Middle frontal gyrus (tissue), 1 donor: ENCODE data around the gene CDC42EP2.

Experiments used
- DNase-seq: peaks from one replicate; pipeline ENCODE4 v3.0.0-alpha.2; 2015; ENCODE audit warnings: low spot score; ENCODE audit errors: extremely low spot score

The CDC42EP2 gene

DNA sequence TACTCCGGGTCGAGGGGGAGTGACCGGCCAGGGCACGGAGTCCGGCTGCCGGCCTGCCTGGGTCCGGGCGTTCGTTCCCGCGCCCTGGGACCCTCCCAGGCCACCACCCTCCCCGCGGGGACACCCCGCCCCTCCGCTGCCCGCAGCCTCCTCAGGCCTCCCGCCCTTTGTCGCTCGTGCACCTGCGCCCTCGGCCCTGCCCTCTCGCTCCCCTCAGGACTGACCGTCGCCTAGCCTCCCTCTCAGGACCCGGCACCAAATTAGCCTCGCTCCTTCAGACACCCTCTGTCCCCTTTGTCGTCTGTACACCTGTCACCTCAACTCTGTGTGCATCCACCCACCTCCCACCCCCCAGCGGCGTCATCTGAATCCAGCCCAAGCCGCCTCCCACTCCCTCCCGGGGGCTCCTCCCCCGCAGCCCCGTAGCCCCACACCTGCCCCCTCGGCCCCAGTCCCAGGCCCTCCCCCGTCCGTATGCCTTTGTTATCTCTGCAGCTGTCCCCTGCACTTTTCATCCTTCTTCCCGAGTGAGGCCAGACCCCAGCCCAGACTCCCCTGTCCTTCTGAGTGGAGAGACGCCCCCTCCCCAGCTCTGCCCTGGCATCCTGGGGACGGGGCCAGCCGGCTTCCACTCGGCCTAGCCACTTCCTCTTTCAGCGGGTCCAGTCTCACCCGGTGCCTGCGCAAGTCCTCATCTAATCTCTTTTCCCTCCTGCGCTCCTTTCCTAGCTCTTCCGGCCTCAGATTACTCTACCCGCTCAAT lies 40.5 kb downstream of the CDC42EP2 start:
- no peak for DNase-seq

DNA sequence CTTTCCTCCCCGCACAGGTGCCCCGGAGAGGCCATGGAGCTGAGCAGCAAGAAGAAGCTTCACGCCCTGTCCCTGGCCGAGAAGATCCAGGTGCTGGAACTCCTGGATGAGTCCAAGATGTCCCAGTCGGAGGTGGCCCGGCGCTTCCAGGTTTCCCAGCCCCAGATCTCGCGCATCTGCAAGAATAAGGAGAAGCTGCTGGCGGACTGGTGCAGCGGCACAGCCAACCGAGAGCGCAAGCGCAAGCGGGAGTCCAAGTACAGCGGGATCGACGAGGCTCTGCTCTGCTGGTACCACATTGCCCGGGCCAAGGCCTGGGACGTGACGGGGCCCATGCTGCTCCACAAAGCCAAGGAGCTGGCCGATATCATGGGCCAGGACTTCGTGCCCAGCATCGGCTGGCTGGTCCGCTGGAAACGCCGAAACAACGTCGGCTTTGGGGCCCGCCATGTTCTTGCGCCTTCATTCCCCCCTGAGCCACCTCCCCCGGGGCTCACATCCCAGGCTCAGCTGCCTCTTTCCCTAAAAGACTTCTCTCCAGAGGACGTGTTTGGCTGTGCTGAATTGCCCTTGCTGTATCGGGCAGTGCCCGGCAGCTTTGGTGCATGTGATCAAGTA lies 41.2 kb downstream of the CDC42EP2 start:
- no peak for DNase-seq

DNA sequence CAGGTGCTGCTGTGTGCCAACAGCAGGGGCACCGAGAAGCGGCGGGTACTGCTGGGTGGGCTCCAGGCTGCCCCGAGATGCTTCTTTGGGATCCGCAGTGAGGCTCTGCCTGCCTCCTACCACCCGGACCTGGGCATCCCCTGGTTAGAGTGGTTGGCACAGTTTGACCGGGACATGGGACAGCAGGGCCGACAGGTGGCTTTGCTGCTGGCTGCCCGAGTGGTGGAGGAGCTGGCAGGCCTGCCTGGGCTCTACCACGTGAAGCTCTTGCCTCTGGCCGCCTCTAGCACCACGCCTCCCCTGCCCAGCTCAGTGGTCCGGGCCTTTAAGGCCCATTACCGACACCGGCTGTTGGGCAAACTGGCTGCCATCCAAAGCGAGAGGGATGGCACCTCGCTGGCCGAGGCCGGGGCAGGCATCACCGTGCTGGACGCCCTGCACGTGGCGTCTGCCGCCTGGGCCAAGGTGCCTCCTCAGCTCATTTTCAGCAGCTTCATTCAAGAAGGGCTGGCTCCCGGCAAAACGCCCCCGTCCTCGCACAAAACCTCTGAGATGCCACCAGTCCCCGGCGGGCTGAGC lies 41.8 kb downstream of the CDC42EP2 start:
- no peak for DNase-seq

DNA sequence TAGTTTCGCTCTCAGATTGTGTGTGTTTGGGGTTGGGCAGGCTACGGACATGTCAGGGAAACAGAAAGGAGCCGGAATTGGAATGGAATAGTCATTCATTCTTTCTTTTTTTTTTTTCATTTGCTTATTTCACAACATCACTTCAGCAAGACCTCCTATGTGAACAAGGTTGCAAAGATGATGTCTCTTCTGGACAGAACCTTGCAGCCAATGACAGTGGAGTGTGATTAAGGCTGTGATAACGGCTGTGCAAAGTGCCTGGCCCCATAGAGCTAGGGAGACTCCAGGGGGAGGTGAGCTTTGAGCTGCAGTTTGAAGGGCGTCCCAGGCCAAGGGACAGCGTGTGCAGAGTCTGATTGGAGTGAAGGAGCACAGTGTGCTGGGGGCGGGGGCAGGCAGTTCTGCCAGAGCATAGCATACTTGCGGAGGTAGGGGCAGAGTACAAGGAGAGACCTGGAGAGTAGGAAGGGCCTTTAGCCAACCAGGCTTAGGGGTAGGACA lies 43.2 kb downstream of the CDC42EP2 start:
- no peak for DNase-seq

DNA sequence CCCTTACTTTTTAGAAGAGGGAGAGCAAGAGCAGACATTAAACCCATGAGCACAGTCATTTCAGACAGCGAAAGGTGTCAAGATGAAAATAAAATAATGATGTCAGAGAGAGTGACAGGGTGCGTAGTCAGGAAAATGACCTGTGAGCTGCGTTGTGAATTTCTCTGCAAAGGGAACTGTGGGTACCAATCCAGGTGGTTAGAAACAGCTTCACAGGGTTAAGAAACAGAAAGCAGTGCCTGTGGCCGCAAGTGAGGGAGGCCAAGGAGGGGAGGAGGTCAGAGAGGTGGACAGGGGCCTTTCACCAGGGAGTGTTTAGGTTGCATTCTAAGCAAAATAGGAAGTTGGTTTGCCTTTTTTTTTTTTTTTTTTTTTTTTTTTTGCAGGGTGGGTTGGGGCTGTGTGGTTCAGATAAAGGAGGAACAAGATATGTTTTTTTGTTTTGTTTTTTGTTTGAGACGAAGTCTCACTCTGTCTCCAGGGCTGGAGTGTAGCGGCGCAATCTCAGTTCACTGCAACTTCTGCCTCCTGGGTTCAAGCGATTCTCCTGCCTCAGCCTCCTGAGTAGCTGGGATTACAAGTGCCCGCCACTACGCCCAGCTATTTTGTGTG lies 47.8 kb downstream of the CDC42EP2 start:
- no peak for DNase-seq

DNA sequence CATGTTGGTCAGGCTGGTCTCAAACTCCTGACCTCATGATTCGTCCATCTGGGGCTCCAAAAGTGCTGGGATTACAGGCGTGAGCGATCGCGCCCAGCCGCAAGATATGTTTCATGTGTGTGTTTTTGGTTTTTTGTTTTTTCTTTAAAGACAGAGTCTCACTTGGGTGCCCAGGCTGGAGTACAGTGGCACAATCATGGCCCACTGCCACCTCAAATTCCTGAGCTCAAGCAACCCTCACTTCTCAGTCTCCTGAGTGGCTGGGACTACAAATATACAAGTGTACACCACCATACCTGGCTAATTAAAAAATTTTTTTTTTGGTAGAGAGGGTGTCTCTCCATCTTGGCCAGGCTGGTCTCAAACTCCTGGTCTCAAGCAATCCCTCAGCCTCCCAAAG lies 48.3 kb downstream of the CDC42EP2 start:
- DNase-seq, result no peak

DNA sequence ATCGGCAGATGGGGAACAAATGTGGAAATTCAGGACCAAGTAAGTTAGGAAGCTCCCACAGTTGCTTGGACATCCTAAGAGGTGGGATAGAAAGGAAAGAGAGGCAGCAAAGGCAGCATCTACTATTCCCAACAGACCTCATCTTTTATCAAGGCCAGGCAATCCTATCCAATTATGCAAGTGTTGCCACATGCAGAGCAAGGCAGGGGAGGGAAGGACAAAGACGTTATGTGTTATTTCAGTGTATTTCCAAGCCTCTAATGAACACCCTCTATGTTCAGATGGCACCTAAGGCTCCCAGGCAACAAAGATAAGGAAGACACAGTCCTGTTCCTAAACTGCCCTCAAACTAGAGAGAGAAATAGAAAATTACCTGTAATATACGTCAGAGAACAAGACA lies 49.1 kb downstream of the CDC42EP2 start:
- DNase-seq, result no peak

DNA sequence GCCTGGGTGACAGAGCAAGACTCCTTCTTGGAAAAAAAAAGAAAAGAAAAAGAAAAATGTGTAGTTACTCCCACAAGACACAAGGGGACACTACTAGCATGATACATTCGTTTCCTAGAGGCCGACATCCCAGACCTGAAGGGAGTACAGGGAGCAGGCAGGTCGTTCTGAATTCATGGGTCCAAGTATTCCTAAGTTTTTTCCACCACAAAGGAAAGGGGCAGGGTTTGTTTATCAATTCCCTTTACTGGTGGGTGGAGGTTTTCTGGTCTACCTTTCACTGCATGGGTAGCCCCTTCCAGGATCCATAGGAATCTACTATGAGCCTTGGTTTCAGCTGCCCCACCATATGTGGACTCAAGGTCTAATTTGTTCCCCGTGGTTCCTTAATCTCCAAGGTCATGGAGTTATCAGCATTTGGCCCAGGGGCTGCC lies 51.7 kb downstream of the CDC42EP2 start:
- peak; percentile 39 for DNase-seq

DNA sequence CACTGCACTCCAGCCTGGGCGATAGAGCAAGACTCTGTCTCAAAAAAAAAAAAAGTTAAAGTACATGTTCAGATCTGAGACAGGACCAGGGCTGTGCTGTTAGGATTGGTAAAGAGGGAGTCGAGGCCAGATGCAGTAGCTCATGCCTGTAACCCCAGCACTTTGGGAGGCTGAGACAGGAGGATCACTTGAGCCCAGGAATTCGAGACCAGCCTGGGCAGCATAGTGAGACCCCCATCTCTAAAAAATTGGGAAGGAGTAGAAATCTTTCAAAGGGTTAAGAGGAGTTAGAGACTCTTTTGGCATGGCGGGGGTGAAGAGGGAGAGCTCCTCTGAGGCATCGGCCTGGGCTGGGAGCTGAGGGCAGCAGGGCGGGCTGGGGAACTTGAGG lies 56.0 kb downstream of the CDC42EP2 start:
- no peak for DNase-seq
